Fibroblast of the aortic adventitia (primary cell): ENCODE results near the gene RSPO4. TPM values are rescaled to one million over a fixed set of nuclear protein-coding genes. Genes with fewer than 3 reads are reported as not detected.

Experiments used
- DNase-seq: peaks from one replicate; pipeline ENCODE4 v3.0.0-alpha.2; 2010; ENCODE audit warnings: low read depth
- H3K4me3 ChIP-seq: 2 replicates; pipeline ENCODE4 v1.5.1; 2011; ENCODE audit warnings: low read depth, mild to moderate bottlenecking, control low read depth, low read length, moderate library complexity
- CTCF ChIP-seq: IDR thresholded peaks from 2 replicates; pipeline ENCODE4 v1.5.1; 2011; ENCODE audit warnings: mild to moderate bottlenecking, low read length, control low read depth, inconsistent platforms; ENCODE audit not compliant: insufficient read depth
- total RNA-seq: library from RNA; depleted of rRNA; stranded (reverse); fragments of >200 nt; gene quantifications from 2 replicates; pipeline ENCODE4 v1.2.3, GENCODE V29; 2012; ENCODE audit warnings: low replicate concordance

RSPO4 gene
- total RNA-seq, 1 donor, result not detected

- H3K4me3 ChIP-seq, result no peak overlapping the region
- no peak for TF ChIP-seq CTCF
- no peak for DNase-seq
Measured at GRCh38 chr20:997486-997885, 4.6 kb downstream of the RSPO4 start.

GRCh38 chr20:997016-997415 lies 5.1 kb downstream of the RSPO4 start:
- no peak for TF ChIP-seq CTCF
- H3K4me3 ChIP-seq, result no peak overlapping the region
- DNase-seq, result no peak

GRCh38 chr20:995170-995569 lies 6.9 kb downstream of the RSPO4 start:
- no peak for TF ChIP-seq CTCF
- DNase-seq, result no peak
- no peak overlapping the region for H3K4me3 ChIP-seq

GRCh38 chr20:992801-993535 lies 9.1 kb downstream of the RSPO4 start:
- no peak for TF ChIP-seq CTCF
- no peak overlapping the region for H3K4me3 ChIP-seq
- no peak for DNase-seq

- no peak overlapping the region for H3K4me3 ChIP-seq
- no peak for DNase-seq
- no peak for TF ChIP-seq CTCF
Measured at GRCh38 chr20:991850-992249, 10.3 kb downstream of the RSPO4 start.

- no peak overlapping the region for H3K4me3 ChIP-seq
- TF ChIP-seq CTCF, result no peak
- no peak for DNase-seq
Measured at GRCh38 chr20:990293-990959, 11.7 kb downstream of the RSPO4 start.

GRCh38 chr20:988272-988671 lies 13.8 kb downstream of the RSPO4 start:
- no peak overlapping the region for H3K4me3 ChIP-seq
- TF ChIP-seq CTCF, result no peak
- no peak for DNase-seq
